GM21717 (cell line): ENCODE results near the gene MGAM2.
"Not testable (repeated sequence)": the region's sequence is repeated elsewhere in the genome, so short reads cannot be mapped to it uniquely, and the experiment has no call there.

Experiments
- ATAC-seq: cut with Tn5 transposase; IDR thresholded peaks from one replicate; pipeline ENCODE4 v1.9.1; 2021; ENCODE audit warnings: mild to moderate bottlenecking, moderate library complexity; ENCODE audit not compliant: unreplicated experiment

Gene MGAM2

GRCh38 chr7:142111499-142111898, at the start of gene MGAM2:
Gene MGAM2 (plus strand): TSS chr7:142111718. CDS start chr7:142116874, 5,156 bp downstream.
- ATAC-seq = no peak

GRCh38 chr7:142063551-142064442, 47.7 kb upstream of the MGAM2 start:
- ATAC-seq = no peak

- ATAC-seq = no peak
These were observed 45.0 kb upstream of the MGAM2 start for GRCh38 chr7:142066536-142066935.

- no peak for ATAC-seq
These were observed 33.8 kb upstream of the MGAM2 start for GRCh38 chr7:142077762-142078161.

- no peak for ATAC-seq
These were observed 27.9 kb upstream of the MGAM2 start for GRCh38 chr7:142083605-142084004.

DNA sequence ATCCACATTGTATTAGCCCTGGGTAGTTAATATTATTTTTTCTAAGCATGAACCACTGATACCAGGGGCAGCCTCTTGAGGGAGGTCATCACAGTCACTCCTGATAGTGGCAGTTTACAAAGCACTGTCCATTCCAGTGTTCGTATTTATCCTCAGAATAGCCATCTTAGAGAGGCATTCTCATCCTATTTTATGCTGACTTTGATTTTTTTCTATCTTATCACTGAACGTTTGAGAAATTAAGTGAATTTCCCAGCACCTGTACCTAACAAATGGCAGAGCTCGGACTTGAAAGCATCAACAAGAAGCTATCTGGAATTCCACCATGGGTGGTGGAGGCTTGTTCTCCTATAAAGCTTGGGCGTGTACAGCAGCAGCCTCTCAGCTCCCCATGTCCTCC, 26.1 kb upstream of the MGAM2 start:
- ATAC-seq = no peak

- no peak for ATAC-seq
These were observed 23.4 kb upstream of the MGAM2 start for GRCh38 chr7:142088022-142088714.

- no peak for ATAC-seq
These were observed 22.5 kb upstream of the MGAM2 start for GRCh38 chr7:142089035-142089434.

GRCh38 chr7:142091961-142092360, 19.6 kb upstream of the MGAM2 start:
- ATAC-seq = no peak

GRCh38 chr7:142094861-142095260, 16.7 kb upstream of the MGAM2 start:
- no peak for ATAC-seq

DNA sequence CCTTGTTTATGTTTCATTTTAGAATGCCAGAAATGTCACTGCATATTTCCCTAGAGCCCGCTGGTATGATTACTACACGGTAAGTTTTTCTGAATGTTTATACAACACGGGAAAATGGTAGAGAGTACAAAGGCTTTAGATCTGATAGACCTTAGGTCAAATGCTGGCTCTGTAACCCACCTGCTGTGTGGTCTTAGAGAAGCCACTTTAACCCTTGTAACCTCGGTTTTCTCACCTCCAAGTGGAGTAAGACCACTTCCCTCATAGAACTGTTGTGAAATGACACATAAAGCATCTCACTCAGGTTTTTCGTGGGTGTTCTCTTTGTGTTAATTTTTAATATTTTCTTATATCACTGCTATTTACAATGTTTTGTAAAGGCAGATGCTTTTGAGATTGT, 13.9 kb upstream of the MGAM2 start:
- ATAC-seq = no peak

DNA sequence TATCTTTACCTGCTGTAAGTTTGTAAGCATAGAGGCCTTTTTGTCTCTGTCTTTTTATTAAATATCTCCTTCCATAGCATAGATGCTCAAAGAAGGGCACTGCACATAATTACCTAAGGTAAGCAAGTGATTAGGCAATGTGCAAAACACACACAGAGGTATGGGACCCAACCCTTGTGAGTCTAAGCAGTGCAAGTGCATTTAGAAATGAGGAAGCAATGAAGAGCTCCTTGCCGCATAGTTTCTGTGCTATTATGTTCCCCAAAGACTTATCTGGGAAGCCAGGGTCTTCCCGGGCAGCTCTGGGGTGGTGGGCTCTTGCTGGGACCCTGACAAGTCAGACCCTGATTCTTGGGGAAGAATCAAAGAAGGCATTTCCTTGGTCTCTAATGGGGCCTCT, 13.5 kb upstream of the MGAM2 start:
- no peak for ATAC-seq

- ATAC-seq = not testable (repeated sequence)
These were observed 12.2 kb upstream of the MGAM2 start for GRCh38 chr7:142099347-142099746.

- no peak for ATAC-seq
These were observed 10.9 kb upstream of the MGAM2 start for GRCh38 chr7:142100634-142101033.

DNA sequence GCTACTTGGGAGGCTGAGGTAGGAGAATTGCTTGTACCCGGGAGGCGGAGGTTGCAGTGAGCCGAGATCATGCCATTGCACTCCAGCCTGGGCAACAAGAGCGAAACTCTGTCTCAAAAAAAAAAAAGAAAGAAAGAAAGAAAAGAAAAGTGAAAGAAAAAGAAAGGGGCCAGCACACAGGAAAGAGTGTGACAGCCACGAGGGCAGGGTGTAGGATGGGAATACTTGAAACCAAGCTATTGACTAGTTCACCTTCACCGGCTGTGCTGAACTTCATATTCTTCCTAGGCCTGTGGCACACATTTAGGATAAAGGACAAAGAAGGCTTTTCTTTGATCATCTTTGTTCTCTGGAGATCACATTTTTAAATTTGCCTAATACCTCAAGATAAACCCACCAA, 9.7 kb upstream of the MGAM2 start:
- not testable (repeated sequence) for ATAC-seq

DNA sequence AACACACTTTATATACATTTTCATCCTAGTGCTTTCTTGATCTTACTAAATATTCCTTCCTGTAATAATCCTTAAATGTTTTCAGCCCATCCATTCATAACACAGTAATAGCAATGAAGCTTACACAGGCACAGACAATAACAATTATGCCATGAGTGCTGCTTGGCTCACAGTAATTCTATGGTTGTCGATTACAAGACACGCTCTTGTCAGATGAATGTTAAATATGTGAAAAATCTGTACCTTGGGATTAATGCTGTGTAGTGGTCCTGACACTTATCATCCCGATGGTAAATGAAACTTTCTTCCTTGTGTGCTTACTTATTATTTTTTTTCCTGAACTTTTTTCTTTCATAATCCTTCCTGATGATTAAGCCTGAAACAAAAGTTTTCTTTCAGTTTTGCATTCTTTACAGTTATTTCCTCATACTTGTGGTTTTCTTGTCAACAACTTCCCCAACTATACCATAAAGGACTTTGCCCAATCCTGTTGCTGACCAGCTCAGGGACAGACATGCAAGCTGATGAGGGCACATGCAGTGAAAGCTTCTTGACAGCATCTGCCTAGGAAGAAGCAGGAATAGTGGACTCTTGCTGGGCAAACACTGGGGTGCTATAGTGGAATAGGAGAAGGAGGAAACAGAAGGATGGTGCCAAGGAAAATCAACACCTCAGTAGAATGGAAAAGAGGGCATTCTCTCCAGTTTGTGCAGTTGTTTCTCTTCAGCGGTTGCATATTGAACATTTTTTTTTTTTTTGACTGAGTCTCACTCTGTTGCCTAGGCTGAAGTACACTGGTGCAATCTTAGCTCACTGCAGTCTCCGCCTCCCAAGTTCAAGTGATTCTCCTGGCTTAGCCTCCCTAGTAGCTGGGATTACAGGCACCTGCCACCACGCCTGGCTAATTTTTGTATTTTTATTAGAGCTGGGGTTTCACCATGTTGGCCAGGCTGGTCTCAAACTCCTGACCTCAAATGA, 6.7 kb upstream of the MGAM2 start:
- ATAC-seq = no peak

DNA sequence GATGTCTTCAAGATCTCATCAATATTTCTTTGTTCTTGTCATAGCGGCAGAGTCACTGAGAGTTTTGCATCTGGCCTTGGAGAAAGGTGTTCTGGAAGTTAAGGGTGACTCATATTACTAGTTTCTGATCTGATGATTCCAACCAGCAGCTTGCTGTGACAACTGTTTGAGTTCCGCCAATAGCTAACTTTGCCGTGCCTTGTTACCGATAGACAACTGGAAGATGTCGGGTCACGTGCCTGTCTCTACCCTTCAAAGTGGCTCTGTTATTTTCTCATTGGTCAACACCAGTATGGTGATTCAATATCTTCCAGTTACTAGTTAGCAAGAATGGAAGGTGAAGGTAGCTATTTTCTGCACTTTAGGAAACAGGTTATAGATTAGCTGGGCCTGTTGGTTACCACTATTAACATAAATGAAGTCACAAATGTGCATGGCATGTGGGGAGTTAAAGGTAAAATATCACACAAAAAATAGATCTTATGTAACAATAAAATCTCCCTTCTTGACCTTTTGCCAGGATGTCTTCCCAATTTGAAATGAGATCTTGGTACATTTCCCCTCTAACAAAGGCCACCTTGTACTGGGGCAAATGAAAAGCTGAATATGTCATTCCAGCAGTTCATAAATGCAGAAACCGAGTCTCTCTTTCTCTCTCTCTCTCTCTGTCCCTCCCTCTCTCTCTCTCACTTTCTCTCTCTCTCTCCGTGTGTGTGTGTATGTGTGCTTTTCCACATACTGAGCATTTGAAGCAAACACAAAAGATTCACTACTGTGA, 2.6 kb upstream of the MGAM2 start:
- ATAC-seq = no peak

- ATAC-seq = no peak
These were observed 1.4 kb upstream of the MGAM2 start for GRCh38 chr7:142110098-142110497.

DNA sequence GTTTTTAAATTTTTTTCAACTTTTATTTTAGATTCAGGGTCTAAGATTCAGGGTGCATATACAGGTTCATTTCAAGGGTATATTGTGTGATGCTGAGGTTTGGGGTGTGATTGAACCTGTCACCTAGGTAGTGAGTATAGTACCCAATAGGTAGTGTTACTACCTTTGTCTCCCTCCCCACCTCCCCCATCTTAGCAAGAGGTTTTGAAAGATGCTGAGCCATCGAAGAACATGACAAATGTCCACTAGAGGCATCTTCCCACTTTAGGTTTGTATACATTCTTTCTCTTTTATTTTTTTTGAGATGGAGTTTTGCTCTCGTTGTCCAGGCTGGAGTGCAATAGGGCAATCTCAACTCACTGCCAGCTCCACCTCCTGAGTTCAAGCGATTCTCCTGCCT, 880 bp upstream of the MGAM2 start:
- no peak for ATAC-seq

GRCh38 chr7:142112086-142112485, 568 bp downstream of the MGAM2 start:
- ATAC-seq = no peak
